GM21367 (cell line): ENCODE results near the gene IDH3A.

Experiments
- ATAC-seq: cut with Tn5 transposase; IDR thresholded peaks from one replicate; pipeline ENCODE4 v1.9.1; 2021; ENCODE audit not compliant: unreplicated experiment

The IDH3A gene

GRCh38 chr15:78216276-78217104 lies 67.3 kb downstream of the IDH3A start:
- no peak for ATAC-seq

GRCh38 chr15:78220713-78221112 lies 71.6 kb downstream of the IDH3A start:
- no peak for ATAC-seq
